DMS 273 treated with DMSO at 0.1 percent for 48 hours (cell line): ENCODE results near the gene GRIK4.
"Not testable (repeated sequence)": the region's sequence is repeated elsewhere in the genome, so short reads cannot be mapped to it uniquely, and the experiment has no call there.

Experiments used
- DNase-seq: peaks from one replicate; lab custom pipeline; 2025; lab: John Stamatoyannopoulos, UW

Gene GRIK4

DNA sequence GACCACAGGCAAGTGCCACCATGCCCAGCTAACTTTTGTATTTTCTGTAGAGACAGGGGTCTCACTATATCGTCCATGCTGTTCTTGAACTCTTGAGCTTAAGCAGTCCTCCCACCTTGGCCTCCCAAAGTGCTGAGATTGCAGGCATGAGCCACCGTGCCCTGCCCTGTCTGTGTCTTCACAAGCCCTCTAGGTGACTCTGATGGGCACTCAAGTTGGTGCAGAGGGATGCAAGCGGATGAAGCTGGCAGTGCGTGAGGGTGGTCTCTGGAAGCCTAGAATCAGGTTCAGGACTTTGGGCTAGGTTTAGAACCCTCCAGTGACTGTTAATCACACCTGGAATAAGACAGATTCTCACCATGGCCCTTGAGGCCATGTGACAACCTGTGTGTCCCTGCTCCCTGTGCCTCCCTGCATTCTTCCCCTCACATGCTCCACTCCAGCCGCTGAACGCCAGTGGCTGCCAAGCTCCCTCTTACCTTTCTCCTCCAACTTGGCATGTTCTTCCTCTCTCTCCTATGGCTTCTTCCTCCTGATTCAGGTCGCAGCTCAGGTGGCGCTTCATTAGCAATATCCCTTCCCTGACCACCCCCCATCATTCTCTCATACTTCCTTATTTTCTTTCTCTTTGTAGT lies 270.1 kb downstream of the GRIK4 start:
- DNase-seq = no peak

DNA sequence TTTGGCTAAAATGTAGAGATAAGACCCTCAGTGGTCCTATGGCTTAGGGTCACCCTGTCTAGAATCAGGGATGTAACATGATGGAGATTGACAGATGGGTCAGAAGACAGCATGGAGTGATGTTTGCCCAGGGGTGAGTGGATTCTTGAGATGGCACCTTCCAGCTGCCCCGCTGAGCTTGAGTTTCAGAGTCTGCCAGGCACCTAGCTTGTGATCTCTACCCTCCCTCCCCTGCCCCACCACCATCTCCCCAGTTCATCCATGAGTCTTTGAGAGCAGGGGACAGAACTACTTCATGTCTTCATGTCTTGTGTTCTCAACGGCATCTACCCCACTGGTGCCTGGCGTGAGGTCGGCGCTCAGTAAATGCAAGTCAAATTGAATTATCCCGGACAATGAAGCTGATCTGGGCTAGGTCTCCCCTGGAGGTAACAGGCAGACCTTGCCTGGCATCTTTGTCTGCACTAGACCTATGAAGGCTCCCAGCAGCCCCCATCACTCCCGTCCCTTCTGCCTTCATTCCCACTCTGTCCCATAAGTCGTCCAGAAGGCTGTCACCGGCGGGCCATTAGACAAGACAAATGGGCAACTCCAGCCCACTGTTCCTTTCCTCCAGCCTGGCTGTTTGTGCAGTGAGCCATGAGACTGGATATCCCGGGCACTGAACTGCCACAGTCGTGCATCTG lies 273.2 kb downstream of the GRIK4 start:
- DNase-seq = no peak

DNA sequence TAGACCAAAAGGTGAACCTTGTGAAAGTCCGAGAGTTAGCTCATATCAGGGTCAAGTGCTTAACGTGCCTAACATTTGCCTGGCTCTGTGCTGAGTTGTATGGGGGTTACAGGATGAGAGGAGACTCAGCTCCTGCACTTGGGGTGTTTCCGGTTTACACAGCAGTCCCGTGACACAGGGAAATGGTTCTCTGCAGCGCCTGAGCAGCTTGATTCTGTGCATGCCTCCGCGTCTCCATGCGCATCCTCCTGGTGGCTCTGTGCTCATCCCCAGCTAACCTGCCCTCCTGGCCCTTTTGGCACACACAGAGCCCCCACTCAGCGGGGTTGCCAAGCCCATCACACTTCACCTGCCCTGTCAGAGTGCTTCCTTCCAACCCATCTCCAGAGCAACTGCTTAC lies 274.0 kb downstream of the GRIK4 start:
- DNase-seq = no peak

DNA sequence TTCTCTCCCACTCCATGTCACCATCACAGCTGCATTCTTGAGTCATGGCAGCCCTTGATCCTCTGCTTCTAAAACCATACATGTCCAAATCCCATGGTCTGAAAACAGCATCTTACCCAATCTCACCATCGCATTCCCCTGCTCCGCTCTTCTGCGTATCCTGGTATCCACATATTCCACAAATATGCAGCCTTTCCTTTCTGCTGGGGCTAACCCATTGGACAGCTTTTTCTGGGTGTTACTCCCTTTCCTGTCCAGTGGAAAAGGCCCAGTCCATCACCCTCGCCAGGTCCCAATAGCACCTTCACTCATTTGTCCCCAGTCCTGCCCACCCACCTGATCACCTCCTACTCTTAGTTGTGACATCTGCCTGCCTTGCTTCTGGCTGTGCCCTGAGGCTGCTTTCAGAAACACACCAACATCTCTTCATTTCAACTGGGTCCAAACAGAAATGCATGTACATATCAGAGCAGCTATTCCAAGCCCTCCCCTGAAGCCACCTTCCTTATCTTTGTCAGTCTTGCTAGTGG lies 274.7 kb downstream of the GRIK4 start:
- no peak for DNase-seq

DNA sequence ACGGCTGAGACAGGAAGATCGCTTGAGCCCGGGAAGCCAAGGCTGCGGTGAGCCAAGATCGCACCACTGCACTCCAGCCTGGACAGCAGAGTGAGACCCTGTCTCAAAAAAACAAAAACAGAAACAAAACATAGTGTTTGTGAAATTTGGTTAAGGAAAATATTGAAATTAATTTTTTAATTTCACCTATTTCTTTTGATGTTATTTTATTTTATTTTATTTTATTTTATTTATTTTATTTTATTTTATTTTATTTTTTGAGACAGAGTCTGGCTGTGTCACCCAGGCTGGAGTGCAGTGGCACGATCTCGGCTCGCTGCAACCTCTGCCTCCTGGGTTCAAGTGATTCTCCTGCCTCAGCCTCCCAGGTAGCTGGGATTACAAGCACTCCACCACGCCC lies 275.7 kb downstream of the GRIK4 start:
- DNase-seq = not testable (repeated sequence)

DNA sequence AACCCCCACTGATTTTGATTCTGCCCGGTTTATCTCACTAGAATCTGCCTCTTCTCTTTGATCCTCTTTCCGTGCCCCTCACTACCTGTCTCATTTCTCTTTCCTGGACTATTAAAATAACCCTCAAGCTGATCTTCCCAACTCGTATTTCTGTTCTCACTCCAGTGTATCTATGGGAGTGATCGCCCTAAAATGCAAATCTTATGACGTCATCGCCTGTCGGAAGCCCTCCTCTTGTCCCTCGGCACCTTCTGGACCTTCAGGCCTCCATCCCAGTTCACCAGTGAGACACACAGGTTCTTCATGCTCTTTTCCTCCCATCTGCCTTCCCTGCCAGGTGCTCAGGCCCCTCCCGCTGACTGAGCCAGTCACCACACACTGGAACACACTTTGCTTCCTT lies 277.8 kb downstream of the GRIK4 start:
- DNase-seq = no peak

DNA sequence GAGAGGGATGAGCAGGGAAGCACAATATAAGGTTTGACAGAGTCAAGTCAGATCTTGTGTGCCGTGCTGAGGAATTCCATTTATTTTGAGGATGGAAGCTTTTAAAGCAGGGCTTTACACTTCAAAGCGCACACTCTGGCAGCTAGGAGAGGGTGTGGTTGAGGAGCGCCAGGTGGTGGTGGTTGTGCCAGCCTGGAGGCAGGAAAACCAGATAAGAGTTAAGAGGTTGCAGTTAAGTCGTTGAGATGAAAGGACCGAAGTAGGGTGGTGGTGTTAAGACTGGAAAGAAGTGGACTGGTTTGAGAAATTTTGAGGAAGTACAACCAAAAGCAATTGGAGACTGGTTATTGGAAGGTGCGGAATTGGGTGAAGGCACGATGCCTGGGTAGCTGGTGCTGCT lies 280.8 kb downstream of the GRIK4 start:
- DNase-seq = no peak

DNA sequence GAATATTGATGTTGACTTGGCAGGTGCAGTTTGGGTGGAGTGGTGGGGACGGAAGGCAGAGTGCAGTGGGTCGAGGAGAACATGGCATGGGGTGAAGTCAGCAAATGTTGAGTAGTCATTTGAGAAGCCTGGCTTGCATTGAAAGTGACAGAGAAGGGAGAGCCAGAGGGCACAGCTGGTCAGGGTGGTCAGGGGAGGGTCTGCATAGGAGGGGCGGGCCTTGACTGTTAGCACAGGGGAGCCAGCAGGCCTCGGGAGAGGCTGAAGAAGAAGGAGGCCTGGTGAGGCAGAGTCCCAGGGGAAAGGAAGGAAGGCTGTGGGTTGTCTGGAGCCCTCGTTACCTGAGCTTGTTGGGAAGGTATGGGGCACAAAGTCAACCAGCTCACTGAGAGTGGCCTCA lies 281.6 kb downstream of the GRIK4 start:
- no peak for DNase-seq

DNA sequence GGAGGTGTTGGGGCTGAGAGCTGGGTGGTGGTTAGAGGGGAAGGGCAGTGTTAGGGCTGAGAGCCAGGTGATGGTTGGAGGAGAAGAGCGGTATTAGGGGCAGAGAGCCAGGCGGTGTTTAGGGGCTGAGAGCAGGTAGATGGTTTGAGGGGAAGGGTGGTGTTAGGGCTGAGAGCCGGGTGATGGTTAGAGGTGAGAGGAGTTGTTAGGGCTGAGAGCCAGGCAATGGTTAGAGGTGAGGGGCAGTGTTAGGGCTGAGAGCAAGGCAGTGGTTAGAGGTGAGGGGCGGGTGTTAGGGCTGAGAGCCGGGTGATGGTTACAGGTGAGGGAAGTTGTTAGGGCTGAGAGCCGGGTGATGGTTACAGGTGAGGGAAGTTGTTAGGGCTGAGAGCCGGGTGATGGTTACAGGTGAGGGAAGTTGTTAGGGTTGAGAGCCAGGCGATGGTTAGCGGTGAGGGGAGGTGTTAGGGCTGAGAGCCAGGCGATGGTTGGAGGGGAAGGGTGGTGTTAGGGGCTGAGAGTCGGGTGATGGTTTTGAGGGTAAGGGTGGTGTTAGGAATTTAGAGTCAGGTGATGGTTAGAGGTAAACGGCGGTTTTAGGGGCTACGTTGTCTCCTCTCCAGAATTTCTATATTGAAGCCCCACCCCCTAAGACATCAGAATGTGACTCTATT lies 282.4 kb downstream of the GRIK4 start:
- DNase-seq = no peak

DNA sequence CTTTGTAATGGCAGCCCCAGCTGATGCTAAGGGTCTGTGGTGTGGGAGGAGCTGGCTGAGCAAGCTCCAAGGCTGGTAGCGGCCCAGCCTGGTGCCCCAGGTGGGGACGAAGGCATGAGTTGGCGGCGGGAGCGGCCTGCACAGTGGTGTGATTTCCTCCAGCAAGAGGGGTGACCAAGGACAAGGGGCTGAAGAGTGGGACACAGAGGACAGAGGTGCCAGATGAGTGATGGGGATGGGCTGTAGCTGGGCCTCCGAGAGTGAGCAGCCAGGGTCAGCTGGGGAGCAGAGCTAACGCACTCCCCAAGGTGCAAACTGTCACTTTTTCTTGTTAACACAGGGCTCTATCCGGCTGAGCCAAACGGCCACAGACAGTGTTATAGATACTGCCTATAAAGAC lies 283.2 kb downstream of the GRIK4 start:
- no peak for DNase-seq

DNA sequence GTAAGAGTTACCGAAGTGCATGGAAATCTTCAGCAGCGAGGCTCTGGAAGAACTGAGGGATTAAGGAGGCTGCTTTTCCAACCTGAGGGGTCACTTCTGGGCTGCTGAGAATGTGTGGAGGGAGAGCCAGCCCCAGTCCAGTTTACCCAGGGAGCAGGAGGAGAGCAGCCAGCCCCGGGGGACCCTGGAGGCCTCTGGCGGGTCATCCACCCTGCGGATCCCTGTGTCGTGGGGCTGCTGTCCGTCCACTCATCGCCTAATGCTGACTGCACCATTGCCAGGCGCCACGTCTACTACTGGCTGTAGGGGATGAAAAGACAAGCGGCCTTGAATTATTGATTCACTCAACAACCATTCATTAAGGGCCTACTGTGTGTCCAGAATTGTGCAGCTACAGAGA lies 283.6 kb downstream of the GRIK4 start:
- no peak for DNase-seq

DNA sequence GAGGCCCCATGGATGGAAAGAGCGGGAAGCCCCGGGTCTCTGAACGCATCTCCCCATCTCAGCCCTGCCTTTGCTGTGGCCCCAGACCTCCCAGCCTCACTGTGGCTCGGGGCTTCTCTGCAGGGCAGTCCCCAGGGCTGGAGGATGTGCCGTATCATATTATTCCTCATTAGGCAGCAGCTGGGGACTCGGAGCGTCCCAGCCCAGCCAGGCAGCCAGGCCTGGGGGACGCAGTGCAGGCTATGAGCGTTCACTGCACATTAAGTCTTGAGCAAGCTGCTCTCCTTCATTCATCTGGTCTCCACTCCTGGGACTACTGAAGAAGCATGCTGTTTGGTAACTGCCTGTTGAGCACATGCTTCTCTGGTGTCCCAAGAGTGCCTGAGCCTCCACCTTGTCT lies 285.6 kb downstream of the GRIK4 start:
- DNase-seq = no peak

DNA sequence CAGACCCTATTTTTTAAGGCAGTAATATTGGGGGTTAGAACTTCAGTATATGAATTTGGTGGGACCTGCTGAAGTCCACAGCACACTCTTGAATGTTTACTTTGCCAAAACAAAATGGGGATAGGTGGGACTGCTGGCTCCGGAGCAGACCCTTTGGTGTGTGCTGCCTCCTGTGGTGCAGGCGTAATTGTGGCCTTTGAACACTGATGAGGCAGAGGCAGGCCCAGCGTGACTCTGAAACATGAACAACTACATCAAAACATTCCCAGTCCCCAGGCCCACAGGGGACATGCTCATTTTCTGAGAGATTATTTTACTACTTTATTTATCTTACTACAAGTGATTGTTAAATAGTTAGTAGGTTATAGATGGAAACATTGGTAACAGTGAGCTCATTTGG lies 287.3 kb downstream of the GRIK4 start:
- no peak for DNase-seq

DNA sequence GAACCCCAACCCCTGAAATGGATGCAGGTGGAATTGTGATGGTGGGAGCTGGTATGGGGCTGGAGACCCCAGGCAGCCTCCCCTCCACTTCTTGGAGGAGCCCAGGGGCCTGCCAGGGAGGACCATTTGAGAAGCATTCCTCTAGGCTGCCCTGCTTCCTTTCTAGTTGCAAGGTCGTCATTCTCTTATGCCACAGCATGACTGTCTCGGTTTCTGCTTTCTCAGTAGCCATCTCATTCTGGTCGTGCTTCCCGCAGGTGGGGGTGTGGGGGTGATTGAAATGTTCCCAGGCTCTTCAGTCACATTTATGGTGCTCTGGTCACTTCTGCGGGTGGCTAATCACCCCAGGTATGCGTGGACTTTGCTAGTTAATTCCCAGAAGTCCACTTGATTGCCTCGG lies 288.7 kb downstream of the GRIK4 start:
- DNase-seq = no peak

DNA sequence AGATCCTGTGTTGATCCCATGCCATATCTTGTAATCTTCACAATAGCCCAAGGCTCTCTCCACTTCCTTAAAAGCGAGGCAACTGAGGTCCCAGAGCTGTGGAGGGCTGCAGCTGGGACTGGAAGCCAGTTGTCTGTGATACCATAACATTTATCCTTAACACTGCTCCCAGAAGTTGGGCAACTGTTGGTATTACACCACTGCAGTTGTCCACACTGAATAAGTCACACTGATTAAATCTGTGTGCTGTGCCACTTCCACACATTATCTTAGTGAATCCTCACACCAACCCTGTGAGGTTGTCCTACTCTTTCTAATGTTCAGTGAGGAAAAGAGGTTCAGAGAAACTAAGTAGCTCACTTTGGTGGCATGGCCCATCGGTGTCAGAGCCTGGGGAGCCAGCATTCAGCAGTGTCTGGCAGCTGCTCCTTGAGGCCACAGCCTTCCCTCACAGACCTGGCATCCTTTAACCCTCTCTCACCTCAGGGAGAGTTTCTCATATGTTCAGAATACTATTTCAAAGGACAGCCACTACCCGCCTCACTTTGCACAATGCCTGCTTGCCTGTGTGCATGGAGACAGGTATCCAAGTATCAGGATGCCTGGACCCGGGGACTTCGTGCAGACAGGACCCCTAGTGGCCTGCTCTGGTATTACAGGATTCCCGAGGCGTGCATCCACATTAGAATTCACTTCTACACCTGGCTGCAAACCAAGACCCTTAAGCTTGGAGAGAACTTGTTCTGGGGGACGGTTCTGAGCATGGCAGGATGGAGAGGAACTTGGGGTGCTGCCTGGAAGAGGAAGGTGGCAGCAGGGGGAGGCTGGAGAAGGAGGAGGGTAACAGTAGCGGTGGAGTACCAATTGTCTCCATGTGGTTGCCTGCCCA lies 290.5 kb downstream of the GRIK4 start:
- DNase-seq = no peak

DNA sequence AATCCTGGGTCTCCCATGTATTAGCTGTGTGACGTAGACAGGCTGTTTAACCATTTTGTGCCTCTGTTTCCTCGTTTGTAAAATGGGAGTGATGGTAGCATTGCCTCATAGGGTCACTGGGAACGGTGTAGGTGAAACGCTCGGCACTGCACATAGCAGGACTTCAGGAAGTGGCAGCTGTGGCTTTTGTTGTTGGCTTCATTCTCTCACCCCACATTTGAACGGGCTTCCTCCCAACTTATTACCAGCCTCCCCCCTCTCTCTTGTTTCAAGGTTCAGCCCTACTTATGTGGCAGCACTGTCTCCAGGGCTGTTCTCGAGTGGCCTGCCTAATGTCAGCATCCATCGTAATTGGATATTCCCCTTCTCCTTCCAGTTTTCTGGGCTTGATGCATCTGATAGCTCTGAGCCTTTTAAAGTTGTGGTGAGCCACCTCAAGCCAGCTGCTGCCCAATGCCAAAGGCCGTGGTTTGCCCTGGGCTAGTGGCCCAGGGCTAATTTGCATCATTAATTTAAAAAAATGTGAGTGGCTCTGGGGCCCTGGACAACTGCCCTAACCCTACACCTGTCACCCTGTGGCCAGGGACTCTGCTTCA lies 294.5 kb downstream of the GRIK4 start:
- DNase-seq = no peak

DNA sequence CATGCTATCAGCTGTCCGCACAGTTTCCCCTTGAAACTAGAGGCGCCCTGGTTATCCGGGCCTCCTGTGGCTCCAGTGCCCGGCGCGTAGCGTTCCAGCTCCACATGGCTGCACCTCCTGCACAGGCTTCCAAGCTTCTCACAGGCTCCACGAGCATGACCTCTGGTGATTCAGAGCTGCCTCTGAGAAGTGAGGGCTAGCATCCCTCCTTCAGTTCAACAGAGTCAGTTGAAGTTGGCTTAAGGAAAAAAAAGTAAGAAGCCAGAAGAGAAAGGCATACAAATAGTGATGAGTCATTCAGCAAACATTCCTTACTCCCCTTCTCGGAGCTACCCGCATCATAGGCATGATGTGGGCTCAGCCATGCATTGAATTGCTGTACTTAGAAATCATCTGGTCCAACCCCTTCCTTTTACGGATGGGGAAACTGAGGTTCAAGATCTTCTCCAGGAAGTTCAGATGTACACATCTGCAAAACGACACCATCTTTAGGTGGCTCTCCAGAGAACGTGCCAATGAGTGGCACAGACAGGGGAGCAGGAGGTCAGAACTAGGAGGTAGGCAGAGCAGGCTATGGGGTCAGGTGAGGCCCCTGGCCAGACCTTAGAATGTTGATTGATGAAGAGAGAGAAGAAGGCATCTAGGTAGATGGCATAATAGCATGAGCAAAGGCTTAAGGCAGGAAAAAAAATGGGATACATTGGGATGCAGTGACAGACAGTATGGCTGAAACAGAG lies 296.0 kb downstream of the GRIK4 start:
- no peak for DNase-seq

DNA sequence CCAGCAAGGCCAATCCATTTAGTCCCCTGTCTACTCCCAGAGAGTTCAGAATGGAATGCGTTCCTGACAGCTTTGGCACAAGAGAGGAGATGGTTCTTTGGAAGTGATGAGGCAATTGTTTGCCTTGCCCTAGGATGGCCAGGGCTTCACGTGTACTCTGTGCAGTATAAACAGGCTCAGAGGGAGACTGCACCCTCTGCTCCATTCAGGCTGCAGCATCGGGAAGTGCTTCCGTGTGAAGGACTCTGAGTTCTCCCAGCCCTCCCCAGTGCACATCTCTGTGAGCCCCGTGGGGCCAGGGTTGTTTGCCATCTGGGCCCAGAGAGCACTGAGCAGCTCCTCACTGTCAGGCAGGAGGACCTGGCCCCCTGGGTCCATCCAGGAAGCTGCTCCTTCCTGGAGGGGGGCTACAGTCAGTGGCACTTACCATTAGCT lies 297.1 kb downstream of the GRIK4 start:
- no peak for DNase-seq

DNA sequence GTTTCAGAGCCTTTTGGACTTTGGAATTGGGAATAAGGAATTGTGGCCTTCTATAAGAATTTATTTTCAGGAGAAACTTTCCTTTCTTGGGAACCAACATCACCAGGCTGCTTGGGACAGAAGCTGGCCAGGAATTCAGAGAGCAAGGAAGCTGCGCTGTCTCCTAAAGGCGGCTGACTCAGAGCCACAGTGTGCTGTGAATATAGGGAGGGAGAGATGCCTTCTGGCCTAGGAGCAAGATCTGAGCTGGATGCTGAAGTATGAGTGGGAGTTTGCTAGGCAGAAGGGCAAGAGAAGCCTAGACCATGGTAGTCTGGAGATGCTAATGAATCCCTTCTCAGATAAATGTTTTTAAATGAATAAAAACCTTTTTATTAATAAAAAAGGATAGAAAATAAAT lies 298.7 kb downstream of the GRIK4 start:
- DNase-seq = no peak

DNA sequence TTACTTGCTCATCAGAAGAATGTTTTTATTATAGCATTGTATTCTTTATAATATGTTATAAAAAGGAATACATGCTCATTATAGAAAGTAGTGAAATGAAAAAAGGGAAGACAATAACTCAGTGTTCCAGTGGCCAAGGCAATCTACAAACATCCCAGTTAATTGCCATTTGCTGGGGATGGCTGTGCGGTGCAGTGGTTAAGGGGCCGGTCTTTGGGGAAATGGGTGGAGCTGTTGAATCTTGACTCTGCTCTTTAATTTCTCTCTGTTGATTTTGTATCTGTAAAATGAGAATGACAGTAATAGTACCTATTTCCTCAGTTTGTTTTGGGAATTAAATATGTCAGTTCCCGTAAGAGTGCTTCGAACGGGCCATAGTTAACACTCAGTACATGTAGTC lies 299.7 kb downstream of the GRIK4 start:
- DNase-seq = no peak

DNA sequence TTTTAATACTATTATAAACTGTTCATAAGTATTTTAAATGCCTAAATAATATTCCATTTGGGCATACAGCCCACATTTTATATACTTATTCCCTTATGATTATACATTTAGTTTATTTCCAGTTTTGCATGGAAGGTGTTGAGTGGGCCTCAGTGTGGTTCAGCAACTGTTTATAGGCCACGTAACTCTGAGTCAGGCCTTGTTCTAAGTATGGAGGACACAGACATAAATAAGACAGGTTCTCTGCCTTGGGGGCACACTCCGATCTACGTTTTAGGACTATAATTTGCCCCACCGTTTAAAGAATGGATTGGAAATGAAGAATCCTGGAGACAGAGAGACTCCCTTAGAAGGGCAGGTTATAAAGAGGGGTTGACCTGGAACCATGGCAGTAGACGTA lies 300.2 kb downstream of the GRIK4 start:
- no peak for DNase-seq
